Fibroblast of lung (primary cell): Measurements from ENCODE around the gene ITPRID1.

Experiments used
- CTCF ChIP-seq, 2 donors: IDR thresholded peaks in 1 of 2; conservative IDR thresholded peaks in 1 of 2; 1 replicate in 1 of 2; 2 replicates in 1 of 2; pipeline ENCODE4 v1.5.1; 2011 to 2012; ENCODE audit warnings: low read length in 2 of 2, control low read depth in 1 of 2, inconsistent platforms in 1 of 2, low read depth in 1 of 2, mild to moderate bottlenecking in 1 of 2
- EZH2 ChIP-seq: IDR thresholded peaks from 2 replicates; pipeline ENCODE4 v1.5.1; 2012; ENCODE audit warnings: low read length, control low read depth, mild to moderate bottlenecking; ENCODE audit errors: missing control alignments

- no peak for TF ChIP-seq CTCF (conservative IDR thresholded peaks at IDR 0.05 in 1 of 2, IDR thresholded peaks at IDR 0.05 in 1 of 2; ENCODE audit: low read depth in 1 of 2, low read length in 2 of 2)
- TF ChIP-seq EZH2, result no peak
These were observed 37.7 kb upstream of the ITPRID1 start for GRCh38 chr7:31476073-31476745.
